GM12801 (cell line): ENCODE data around the gene TAAR5.

Experiments used
- CTCF ChIP-seq: IDR thresholded peaks from one replicate; pipeline ENCODE4 v1.5.1; 2011; ENCODE audit warnings: control low read depth; ENCODE audit not compliant: insufficient read length; ENCODE audit errors: extremely low read depth

Gene TAAR5

GRCh38 chr6:132590362-132590761 lies 821 bp upstream of the TAAR5 start:
- TF ChIP-seq CTCF: no peak

- TF ChIP-seq CTCF: no peak
Observed at GRCh38 chr6:132587424-132587823, 2.1 kb downstream of the TAAR5 start.

DNA sequence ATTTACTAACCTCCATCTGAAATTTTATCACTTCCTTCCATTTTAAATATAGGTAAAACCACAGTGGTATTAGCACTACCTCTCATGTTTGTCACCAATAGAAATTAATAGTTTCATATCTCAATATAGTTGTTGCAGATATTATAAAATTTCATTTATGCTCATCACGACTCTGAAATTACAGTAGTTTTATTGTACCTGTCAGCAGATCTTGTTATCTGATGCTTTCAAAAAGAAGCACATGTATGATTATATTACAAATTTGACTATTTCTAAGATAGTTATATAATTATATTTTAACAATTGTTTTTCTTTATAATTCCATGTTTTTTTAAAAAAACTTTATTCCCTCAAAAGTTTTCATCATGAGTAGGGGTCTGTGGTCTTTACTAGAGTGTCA lies 4.8 kb downstream of the TAAR5 start:
- TF ChIP-seq CTCF: no peak

- no peak for TF ChIP-seq CTCF
Observed at GRCh38 chr6:132571774-132572173, 17.8 kb downstream of the TAAR5 start.

GRCh38 chr6:132570221-132570777 lies 19.2 kb downstream of the TAAR5 start, which contains the start of gene TAAR6:
Gene TAAR6, plus strand, starts transcription at chr6:132570322. Its CDS starts 0 bp downstream, at chr6:132570322.
- TF ChIP-seq CTCF: no peak

DNA sequence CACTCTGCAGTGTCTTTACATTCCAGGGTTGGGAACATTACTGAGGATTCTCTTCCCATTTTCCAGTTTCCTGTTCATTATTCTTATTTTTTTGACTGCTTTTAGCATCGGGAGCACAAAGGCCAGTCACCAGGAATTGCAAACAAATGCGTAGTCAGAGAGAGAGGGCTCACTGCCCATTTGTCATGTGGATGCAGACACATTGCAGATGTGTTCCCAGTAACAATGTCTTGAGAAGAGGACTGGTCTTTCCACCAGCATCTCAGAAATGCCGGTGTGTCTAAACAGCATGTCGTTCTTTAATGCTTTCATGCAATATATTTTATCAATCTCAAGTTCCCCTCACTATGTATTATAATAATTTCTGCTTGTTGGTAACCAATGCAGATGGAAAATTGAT lies 20.4 kb downstream of the TAAR5 start:
- TF ChIP-seq CTCF: no peak

- TF ChIP-seq CTCF: no peak
Observed at GRCh38 chr6:132568611-132569010, 20.9 kb downstream of the TAAR5 start.
